NOMO-1 treated with DMSO at 0.1 percent for 48 hours (cell line): ENCODE results near the gene EQTN.

Experiments
- DNase-seq: peaks from one replicate; lab custom pipeline; 2025; ENCODE audit not compliant: unreplicated experiment; lab: John Stamatoyannopoulos, UW

Gene EQTN

GRCh38 chr9:27297050-27297449, at the start of gene EQTN:
Gene EQTN, minus strand, starts transcription at chr9:27297150. Its CDS starts 95 bp downstream, at chr9:27297055.
- DNase-seq: no peak

- DNase-seq: no peak
Measured at GRCh38 chr9:27344776-27345175, 47.8 kb upstream of the EQTN start.

GRCh38 chr9:27341545-27342294, 44.8 kb upstream of the EQTN start:
- DNase-seq: no peak

- DNase-seq: no peak
Measured at GRCh38 chr9:27340961-27341511, 44.1 kb upstream of the EQTN start.

- DNase-seq: no peak
Measured at GRCh38 chr9:27340285-27340674, 43.3 kb upstream of the EQTN start.

- no peak for DNase-seq
Measured at GRCh38 chr9:27339661-27340284, 42.8 kb upstream of the EQTN start.

- no peak for DNase-seq
Measured at GRCh38 chr9:27338527-27338903, 41.6 kb upstream of the EQTN start.

GRCh38 chr9:27337833-27338526, 41.0 kb upstream of the EQTN start:
- DNase-seq: no peak

- DNase-seq: no peak
Measured at GRCh38 chr9:27337236-27337635, 40.3 kb upstream of the EQTN start.

- DNase-seq: no peak
Measured at GRCh38 chr9:27336829-27337228, 39.9 kb upstream of the EQTN start.

GRCh38 chr9:27336126-27336525, 39.2 kb upstream of the EQTN start:
- DNase-seq: no peak

GRCh38 chr9:27335075-27335474, 38.1 kb upstream of the EQTN start:
- no peak for DNase-seq

GRCh38 chr9:27333241-27334052, 36.5 kb upstream of the EQTN start:
- DNase-seq: no peak

- DNase-seq: no peak
Measured at GRCh38 chr9:27331393-27331792, 34.4 kb upstream of the EQTN start.

GRCh38 chr9:27329291-27329690, 32.3 kb upstream of the EQTN start:
- no peak for DNase-seq

GRCh38 chr9:27328483-27328882, 31.5 kb upstream of the EQTN start:
- DNase-seq: no peak

- DNase-seq: no peak
Measured at GRCh38 chr9:27311184-27311583, 14.2 kb upstream of the EQTN start.

GRCh38 chr9:27310582-27310981, 13.6 kb upstream of the EQTN start:
- no peak for DNase-seq

GRCh38 chr9:27308691-27309390, 11.9 kb upstream of the EQTN start:
- no peak for DNase-seq

GRCh38 chr9:27304521-27304920, 7.6 kb upstream of the EQTN start:
- DNase-seq: no peak
